Endothelial cell (in vitro differentiated cells): ENCODE data around the gene HOXA3. TPM values are rescaled to one million over a fixed set of nuclear protein-coding genes. Genes with fewer than 3 reads are reported as not detected.

Experiments
- DNase-seq: peaks from one replicate; pipeline ENCODE4 v3.0.0; 2021; ENCODE audit warnings: low spot score
- H3K27ac Mint-ChIP-seq: one replicate; pipeline ENCODE4 v1.8.0; 2021; ENCODE audit warnings: mixed read lengths, inconsistent platforms; ENCODE audit not compliant: unreplicated experiment
- H3K27me3 Mint-ChIP-seq: one replicate; pipeline ENCODE4 v1.8.0; 2021; ENCODE audit warnings: mild to moderate bottlenecking, moderate library complexity, mixed read lengths, inconsistent platforms; ENCODE audit not compliant: unreplicated experiment
- H3K36me3 Mint-ChIP-seq: one replicate; pipeline ENCODE4 v1.8.0; 2021; ENCODE audit warnings: mild to moderate bottlenecking, low read depth, mixed read lengths, inconsistent platforms; ENCODE audit not compliant: unreplicated experiment
- H3K4me1 Mint-ChIP-seq: one replicate; pipeline ENCODE4 v1.8.0; 2021; ENCODE audit warnings: mild to moderate bottlenecking, mixed read lengths, inconsistent platforms; ENCODE audit not compliant: unreplicated experiment
- H3K4me3 Mint-ChIP-seq: one replicate; pipeline ENCODE4 v1.8.0; 2021; ENCODE audit warnings: mild to moderate bottlenecking, mixed read lengths, inconsistent platforms; ENCODE audit not compliant: unreplicated experiment
- H3K9me3 Mint-ChIP-seq: one replicate; pipeline ENCODE4 v1.8.0; 2021; ENCODE audit warnings: mixed read lengths, inconsistent platforms; ENCODE audit not compliant: unreplicated experiment
- CTCF ChIP-seq: fragments of 200-600 bp; sonication (generic); IDR thresholded peaks from one replicate; pipeline ENCODE4 v1.5.0; 2021; ENCODE audit warnings: antibody characterized with exemption; ENCODE audit not compliant: unreplicated experiment
- total RNA-seq: library from RNA; stranded (reverse); fragmentation: NEBNext Ultra II Directional; extraction: Animal tissue kit (Norgen Biotek cat#: 25700); gene quantifications from one replicate; pipeline ENCODE4 v1.2.1, GENCODE V29; 2021; ENCODE audit not compliant: unreplicated experiment

The HOXA3 gene
- total RNA-seq, 1 donor from 2014 or later: 0.13 TPM

- Mint-ChIP-seq H3K27ac (no peak overlapping the region), H3K27me3 (peaks cover 44% of the 10 kb centered on the region), H3K4me3 (peak overlapping the region; percentile 91), H3K36me3 (peaks cover 6% of the 10 kb centered on the region), H3K9me3 (no peaks in the 10 kb centered on the region), H3K4me1 (peaks cover 52% of the 10 kb centered on the region)
- no peak for DNase-seq
- TF ChIP-seq CTCF: no peak
Measured at GRCh38 chr7:27094304-27095049, 57.9 kb downstream of the HOXA3 start.

- H3K27me3 Mint-ChIP-seq: peaks cover 36% of the 10 kb centered on the region
- no peaks in the 10 kb centered on the region for H3K9me3 Mint-ChIP-seq
- no peak for DNase-seq
- H3K4me3 Mint-ChIP-seq: no peak overlapping the region
- no peak overlapping the region for H3K27ac Mint-ChIP-seq
- H3K4me1 Mint-ChIP-seq: peaks cover 46% of the 10 kb centered on the region
- H3K36me3 Mint-ChIP-seq: no peaks in the 10 kb centered on the region
- no peak for TF ChIP-seq CTCF
Measured at GRCh38 chr7:27093184-27093895, 59.0 kb downstream of the HOXA3 start.

GRCh38 chr7:27092819-27093110 lies 59.6 kb downstream of the HOXA3 start:
- Mint-ChIP-seq H3K27me3 (peaks cover 38% of the 10 kb centered on the region), H3K36me3 (no peaks in the 10 kb centered on the region), H3K4me3 (no peak overlapping the region), H3K27ac (no peak overlapping the region), H3K4me1 (peaks cover 46% of the 10 kb centered on the region), H3K9me3 (no peaks in the 10 kb centered on the region)
- no peak for TF ChIP-seq CTCF
- no peak for DNase-seq

GRCh38 chr7:27091941-27092818 lies 60.2 kb downstream of the HOXA3 start:
- H3K27ac Mint-ChIP-seq: no peak overlapping the region

More at GRCh38 chr7:27091941-27092818, 60.2 kb downstream of the HOXA3 start:
- DNase-seq: no peak
- no peak for TF ChIP-seq CTCF
- Mint-ChIP-seq H3K4me3 (no peak overlapping the region), H3K4me1 (peaks cover 47% of the 10 kb centered on the region), H3K9me3 (no peaks in the 10 kb centered on the region), H3K36me3 (no peaks in the 10 kb centered on the region), H3K27me3 (peaks cover 34% of the 10 kb centered on the region)
